Osteocyte (in vitro differentiated cells): ENCODE measurements around the gene HMCES. TPM values are rescaled to one million over a fixed set of nuclear protein-coding genes. Genes with fewer than 3 reads are reported as not detected.

Experiments used
- DNase-seq: peaks from one replicate; pipeline ENCODE4 v3.0.0; 2021; ENCODE audit warnings: mixed read lengths; ENCODE audit not compliant: unreplicated experiment; ENCODE audit errors: extremely low spot score
- H3K27ac Mint-ChIP-seq: one replicate; pipeline ENCODE4 v1.8.0; 2021; ENCODE audit warnings: mild to moderate bottlenecking, mixed read lengths; ENCODE audit not compliant: unreplicated experiment
- H3K27me3 Mint-ChIP-seq: one replicate; pipeline ENCODE4 v1.8.0; 2021; ENCODE audit warnings: mixed read lengths; ENCODE audit not compliant: unreplicated experiment
- H3K36me3 Mint-ChIP-seq: one replicate; pipeline ENCODE4 v1.8.0; 2021; ENCODE audit warnings: mixed read lengths; ENCODE audit not compliant: unreplicated experiment
- H3K4me1 Mint-ChIP-seq: one replicate; pipeline ENCODE4 v1.8.0; 2021; ENCODE audit warnings: mixed read lengths; ENCODE audit not compliant: unreplicated experiment
- H3K4me3 Mint-ChIP-seq: one replicate; pipeline ENCODE4 v1.8.0; 2021; ENCODE audit warnings: mild to moderate bottlenecking, moderate library complexity, mixed read lengths; ENCODE audit not compliant: unreplicated experiment
- H3K9me3 Mint-ChIP-seq: one replicate; pipeline ENCODE4 v1.8.0; 2021; ENCODE audit warnings: mixed read lengths; ENCODE audit not compliant: unreplicated experiment
- long read RNA-seq: library from polyadenylated mRNA; unstranded; transcript quantifications from one replicate; pipeline ENCODE4 v2.0.0, GENCODE V29; 2021
- total RNA-seq: library from RNA; stranded (reverse); gene quantifications from 2 replicates; pipeline ENCODE4 v1.2.1, GENCODE V29; 2021
- TF ChIP-seq, protein P1 (sequence below): fragments of 200-600 bp; sonication (generic); IDR thresholded peaks from 2 replicates; pipeline ENCODE4 v1.5.0; 2021; ENCODE audit warnings: antibody characterized with exemption, mild to moderate bottlenecking, moderate library complexity

The HMCES gene, protein sequence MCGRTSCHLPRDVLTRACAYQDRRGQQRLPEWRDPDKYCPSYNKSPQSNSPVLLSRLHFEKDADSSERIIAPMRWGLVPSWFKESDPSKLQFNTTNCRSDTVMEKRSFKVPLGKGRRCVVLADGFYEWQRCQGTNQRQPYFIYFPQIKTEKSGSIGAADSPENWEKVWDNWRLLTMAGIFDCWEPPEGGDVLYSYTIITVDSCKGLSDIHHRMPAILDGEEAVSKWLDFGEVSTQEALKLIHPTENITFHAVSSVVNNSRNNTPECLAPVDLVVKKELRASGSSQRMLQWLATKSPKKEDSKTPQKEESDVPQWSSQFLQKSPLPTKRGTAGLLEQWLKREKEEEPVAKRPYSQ
- total RNA-seq: 24.7 and 25.8 TPM in 2 replicates
- long read RNA-seq, transcript HMCES-201 (7 exons, 2,515 nt): major isoform, 81 of 106 reads
- long read RNA-seq, transcript HMCES-203 (6 exons, 1,490 nt): minor isoform, 6 of 106 reads
- long read RNA-seq, partial matches to known transcripts: 14 of 106 reads
- long read RNA-seq, other reads (novel, unspliced or antisense): 2 of 106 reads

DNA sequence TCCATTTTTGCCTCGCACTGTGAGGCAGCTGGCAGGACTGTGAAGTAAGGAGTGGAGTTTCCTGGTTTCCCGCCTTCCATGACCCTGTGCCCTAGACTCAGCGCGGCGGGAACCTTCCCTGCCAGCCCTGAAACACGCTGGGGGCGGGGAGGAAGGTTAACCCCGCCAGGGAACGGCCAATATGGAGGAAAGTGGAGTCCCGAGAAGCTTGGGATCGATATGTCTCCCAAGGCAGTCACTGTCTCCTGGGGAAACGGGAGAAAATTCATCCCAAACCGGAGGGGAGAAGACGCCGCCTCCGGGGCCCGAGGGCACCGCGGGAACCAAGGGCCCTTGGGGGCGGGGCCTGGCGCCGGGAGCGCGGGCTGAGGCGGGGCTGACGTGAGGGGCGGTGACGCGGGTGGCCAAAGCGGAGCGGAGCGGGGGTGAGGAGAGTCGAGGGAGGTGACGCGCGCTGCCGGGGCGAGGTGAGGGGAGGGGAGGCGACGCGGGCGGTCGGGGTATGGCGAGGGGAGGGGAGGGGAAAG, at the start of gene HMCES:
HMCES (plus strand) TSS at position 432 of the 527 bp plus-strand sequence. CDS start 863 bp downstream, outside the sequence.
- Mint-ChIP-seq H3K27me3 (no peaks in the 10 kb centered on the region), H3K4me1 (peaks cover 30% of the 10 kb centered on the region), H3K27ac (peak within 1 kb of the TSS; percentile 95), H3K9me3 (no peaks in the 10 kb centered on the region), H3K36me3 (peaks cover 34% of the 10 kb centered on the region), H3K4me3 (peak within 1 kb of the TSS; percentile 98)
- DNase-seq: peak; percentile 96
- TF ChIP-seq, protein P1, sequence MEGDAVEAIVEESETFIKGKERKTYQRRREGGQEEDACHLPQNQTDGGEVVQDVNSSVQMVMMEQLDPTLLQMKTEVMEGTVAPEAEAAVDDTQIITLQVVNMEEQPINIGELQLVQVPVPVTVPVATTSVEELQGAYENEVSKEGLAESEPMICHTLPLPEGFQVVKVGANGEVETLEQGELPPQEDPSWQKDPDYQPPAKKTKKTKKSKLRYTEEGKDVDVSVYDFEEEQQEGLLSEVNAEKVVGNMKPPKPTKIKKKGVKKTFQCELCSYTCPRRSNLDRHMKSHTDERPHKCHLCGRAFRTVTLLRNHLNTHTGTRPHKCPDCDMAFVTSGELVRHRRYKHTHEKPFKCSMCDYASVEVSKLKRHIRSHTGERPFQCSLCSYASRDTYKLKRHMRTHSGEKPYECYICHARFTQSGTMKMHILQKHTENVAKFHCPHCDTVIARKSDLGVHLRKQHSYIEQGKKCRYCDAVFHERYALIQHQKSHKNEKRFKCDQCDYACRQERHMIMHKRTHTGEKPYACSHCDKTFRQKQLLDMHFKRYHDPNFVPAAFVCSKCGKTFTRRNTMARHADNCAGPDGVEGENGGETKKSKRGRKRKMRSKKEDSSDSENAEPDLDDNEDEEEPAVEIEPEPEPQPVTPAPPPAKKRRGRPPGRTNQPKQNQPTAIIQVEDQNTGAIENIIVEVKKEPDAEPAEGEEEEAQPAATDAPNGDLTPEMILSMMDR: no peak

DNA sequence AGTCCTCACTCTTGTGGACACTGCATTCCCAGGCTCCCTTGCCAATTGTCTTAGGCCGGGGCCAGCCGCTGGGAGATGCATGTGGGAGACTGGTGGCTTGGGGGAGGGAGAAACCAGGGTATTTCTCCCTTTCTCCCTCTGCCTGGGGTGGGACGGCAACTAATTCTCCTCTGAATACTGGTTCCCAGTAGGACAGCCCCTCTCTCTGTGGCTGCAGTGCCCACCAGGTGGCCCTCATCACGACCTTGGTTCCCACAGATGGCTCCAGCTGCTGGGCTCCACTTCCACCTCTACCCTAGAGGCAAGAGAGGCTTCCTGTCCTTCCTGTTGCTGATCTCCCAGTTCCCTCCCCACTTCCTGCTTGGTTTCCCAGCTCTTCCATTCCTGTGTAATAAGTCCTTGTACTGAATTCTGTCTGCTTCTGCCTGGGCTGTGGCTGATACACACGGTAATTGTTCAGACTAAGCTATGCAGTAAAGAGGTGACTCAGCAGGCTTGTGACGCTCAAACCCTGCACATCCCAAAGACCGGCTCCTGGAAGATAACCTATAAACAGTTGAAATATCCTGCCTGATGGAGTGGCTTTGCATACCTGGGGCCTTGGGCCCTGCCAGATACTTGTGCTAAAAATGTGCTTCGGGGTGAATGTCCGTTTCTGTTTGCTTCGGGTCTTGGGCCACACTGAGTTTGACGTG, 49.6 kb upstream of the HMCES start:
- H3K4me3 Mint-ChIP-seq: no peak overlapping the region
- TF ChIP-seq, protein P1: no peak
- H3K4me1 Mint-ChIP-seq: peaks cover 43% of the 10 kb centered on the region
- no peaks in the 10 kb centered on the region for H3K9me3 Mint-ChIP-seq
- H3K27ac Mint-ChIP-seq: peak overlapping the region; percentile 68
- H3K36me3 Mint-ChIP-seq: no peaks in the 10 kb centered on the region
- DNase-seq: no peak
- no peaks in the 10 kb centered on the region for H3K27me3 Mint-ChIP-seq

DNA sequence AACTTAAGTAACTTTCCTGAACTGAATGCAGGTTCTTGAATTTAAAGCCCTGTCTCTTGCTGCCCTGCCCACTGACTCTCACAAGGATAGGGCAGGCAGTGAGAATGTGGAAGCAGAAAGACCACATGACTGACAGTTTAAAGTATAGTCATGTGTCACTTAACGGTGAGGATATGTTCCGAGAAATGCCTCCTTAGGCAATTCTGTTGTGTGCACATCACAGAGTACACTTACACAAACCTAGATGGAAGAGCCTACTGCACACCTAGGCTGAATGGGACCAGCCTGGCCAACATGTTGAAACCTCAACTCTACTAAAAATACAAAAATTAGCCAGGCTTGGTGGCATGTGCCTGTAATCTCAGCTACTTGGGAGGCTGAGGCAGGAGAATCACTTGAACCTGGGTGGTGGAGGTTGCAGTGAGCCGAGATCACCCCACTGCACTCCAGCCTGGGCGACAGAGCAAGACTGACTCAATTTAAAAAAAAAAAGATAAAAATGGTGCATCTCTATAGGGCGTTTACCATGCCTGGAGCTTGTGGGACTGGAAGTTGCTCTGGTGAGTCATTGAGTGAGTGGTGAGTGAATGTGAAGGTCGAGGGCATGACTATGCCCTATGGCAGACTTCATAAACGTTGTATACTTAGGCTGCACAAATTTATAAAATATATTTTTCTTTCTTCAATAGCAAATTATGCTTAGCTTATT, 48.2 kb upstream of the HMCES start:
- H3K4me1 Mint-ChIP-seq: peaks cover 33% of the 10 kb centered on the region
- H3K4me3 Mint-ChIP-seq: no peak overlapping the region
- TF ChIP-seq, protein P1: no peak
- peak overlapping the region; percentile 76 for H3K27ac Mint-ChIP-seq
- H3K27me3 Mint-ChIP-seq: no peaks in the 10 kb centered on the region
- H3K36me3 Mint-ChIP-seq: no peaks in the 10 kb centered on the region
- H3K9me3 Mint-ChIP-seq: no peaks in the 10 kb centered on the region
- DNase-seq: no peak

DNA sequence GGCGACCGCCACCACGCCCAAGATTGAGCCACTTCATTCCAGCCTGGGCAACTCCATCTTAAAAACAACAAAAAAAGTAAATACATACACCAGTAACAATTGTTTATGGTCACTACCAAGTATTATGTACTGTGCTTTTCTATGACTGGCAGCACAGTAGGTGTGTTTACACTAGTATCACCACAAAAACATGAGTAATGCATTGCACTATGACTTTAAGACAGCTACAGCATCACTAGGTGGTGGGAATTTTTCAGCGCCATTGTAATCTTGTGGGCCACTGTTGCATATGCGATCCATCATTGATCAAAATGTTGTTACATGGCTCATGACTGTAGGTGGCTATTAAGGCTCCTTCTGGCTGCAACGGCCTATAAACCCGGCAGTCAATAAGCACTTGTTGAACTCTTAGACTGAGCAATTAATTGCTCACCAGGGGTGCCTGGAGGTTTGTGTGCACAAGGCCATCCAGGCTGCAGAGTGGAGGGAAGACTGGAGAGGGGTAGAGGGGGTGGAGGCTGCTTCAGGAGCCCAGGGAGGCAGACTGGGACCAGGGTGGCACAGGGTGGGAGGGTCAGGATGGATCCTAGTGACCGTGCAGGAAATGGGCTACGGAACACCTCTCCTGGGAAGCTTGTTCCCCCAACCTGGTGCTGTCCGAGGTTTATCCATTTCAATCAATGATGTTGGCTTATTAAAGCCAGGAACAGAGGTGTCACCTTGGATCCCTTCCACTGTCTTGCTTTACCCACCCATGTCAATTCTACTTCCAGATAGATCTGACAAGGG, 47.1 kb upstream of the HMCES start:
- H3K36me3 Mint-ChIP-seq: no peaks in the 10 kb centered on the region
- no peaks in the 10 kb centered on the region for H3K27me3 Mint-ChIP-seq
- TF ChIP-seq, protein P1: no peak
- DNase-seq: no peak
- no peak overlapping the region for H3K4me3 Mint-ChIP-seq
- peaks cover 29% of the 10 kb centered on the region for H3K4me1 Mint-ChIP-seq
- H3K27ac Mint-ChIP-seq: peak overlapping the region; percentile 50
- no peaks in the 10 kb centered on the region for H3K9me3 Mint-ChIP-seq
